ENCODE data around the gene MBOAT1.

DNA sequence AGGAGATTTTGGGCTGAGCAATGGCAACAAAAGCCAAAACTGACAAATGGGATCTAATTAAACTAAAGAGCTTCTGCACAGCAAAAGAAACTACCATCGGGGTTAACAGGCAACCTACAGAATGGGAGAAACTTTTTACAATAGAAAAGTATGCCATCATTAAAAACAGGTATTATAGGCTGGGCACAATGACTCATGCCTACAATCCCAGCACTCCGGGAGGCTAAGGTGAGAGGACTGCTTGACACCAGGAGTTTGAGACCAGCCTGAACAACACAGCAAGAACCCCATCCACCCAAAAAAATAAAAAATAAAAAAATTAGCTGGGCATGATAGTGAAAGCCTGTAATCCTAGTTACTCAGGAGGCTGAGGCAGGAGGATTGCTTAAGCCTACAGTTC, 55.4 kb downstream of the MBOAT1 start:
- TF ChIP-seq CTCF (IDR thresholded peaks at IDR 0.05) (no peak), POLR2A (IDR thresholded peaks at IDR 0.05) (no peak)
